B cell (primary cell): ENCODE measurements around the gene ACTN1. TPM values are rescaled to one million over a fixed set of nuclear protein-coding genes. Genes with fewer than 3 reads are reported as not detected.

Source experiments
- ATAC-seq: fragments of 200-7000 bp; cut with Tn5 transposase; one replicate; pipeline ENCODE4 v1.10.0; 2021; ENCODE audit warnings: low read depth, mild to moderate bottlenecking, moderate number of reproducible peaks, moderate library complexity
- CTCF ChIA-PET: fragments of 350-600 bp; sonication (Branson Sonifier 250); formaldehyde crosslinking; loops from one replicate; lab custom pipeline; 2021; ENCODE audit warnings: antibody characterized with exemption, inconsistent platforms; lab: Charles Lee
- POLR2A ChIA-PET: fragments of 350-600 bp; sonication (Branson Sonifier 250); formaldehyde crosslinking; loops from one replicate; lab custom pipeline; 2021; ENCODE audit warnings: antibody characterized with exemption; lab: Charles Lee
- DNase-seq: peaks from one replicate; pipeline ENCODE4 v3.0.0; 2013
- H2AFZ ChIP-seq: 2 replicates; pipeline ENCODE4 v1.6.1; 2012; ENCODE audit warnings: mild to moderate bottlenecking, low read depth, low read length; ENCODE audit not compliant: insufficient read depth, poor library complexity, severe bottlenecking
- H3K27ac ChIP-seq, 2 donors: 1 replicate in 1 of 2; 2 replicates in 1 of 2; pipeline ENCODE4 v1.5.1; 2012 to 2013; ENCODE audit warnings: low read length in 2 of 2, mild to moderate bottlenecking in 2 of 2, moderate library complexity in 1 of 2
- H3K27me3 ChIP-seq, 4 experiments: fragments of 200-600 bp in 1 of 4; sonication (generic) in 1 of 4; replicated peaks in 1 of 4; 1 replicate in 2 of 4; 2 replicates in 2 of 4; pipeline versions ENCODE4 v1.6.1 to v1.7.0; 2013 to 2016; ENCODE audit warnings: low read length in 3 of 4, mild to moderate bottlenecking in 2 of 4, mixed read lengths in 1 of 4, moderate library complexity in 1 of 4; ENCODE audit not compliant: insufficient read depth in 4 of 4, control insufficient read depth in 3 of 4; ENCODE audit errors: control extremely low read depth in 1 of 4
- H3K36me3 ChIP-seq, 2 experiments: replicated peaks in 1 of 2; 1 replicate in 1 of 2; 2 replicates in 1 of 2; pipeline versions ENCODE4 v1.6.1 to v1.7.1; 2013; ENCODE audit warnings: low read length in 1 of 2; ENCODE audit not compliant: insufficient read depth in 2 of 2, control insufficient read depth in 1 of 2; ENCODE audit errors: control extremely low read depth in 1 of 2, extremely low read depth in 1 of 2
- H3K4me1 ChIP-seq, 2 donors: fragments of 200-600 bp in 1 of 2; sonication (generic) in 1 of 2; 1 replicate in 1 of 2; 2 replicates in 1 of 2; pipeline versions ENCODE4 v1.5.1 to v1.6.1; 2013 to 2017; ENCODE audit warnings: low read length in 2 of 2; ENCODE audit not compliant: control insufficient read depth in 2 of 2, insufficient read depth in 2 of 2
- H3K4me2 ChIP-seq: replicated peaks from 2 replicates; pipeline ENCODE3; 2012; ENCODE audit warnings: mild to moderate bottlenecking, low read depth, low read length; ENCODE audit not compliant: poor library complexity, severe bottlenecking
- H3K4me3 ChIP-seq, 5 experiments: fragments of 200-600 bp in 1 of 5; sonication (generic) in 1 of 5; 1 replicate in 3 of 5; 2 replicates in 2 of 5; pipeline versions ENCODE4 v1.5.1 to v1.7.0; 2011 to 2016; ENCODE audit warnings: low read length in 4 of 5, mild to moderate bottlenecking in 4 of 5, low read depth in 2 of 5, control low read depth in 1 of 5, moderate library complexity in 1 of 5; ENCODE audit not compliant: insufficient read depth in 1 of 5; ENCODE audit errors: control extremely low read depth in 1 of 5, extremely low read depth in 1 of 5
- H3K79me2 ChIP-seq: fragments of 200-600 bp; sonication (generic); one replicate; pipeline ENCODE4 v1.6.0; 2016; ENCODE audit warnings: low read length; ENCODE audit not compliant: control insufficient read depth, insufficient read depth
- H3K9ac ChIP-seq: fragments of 200-600 bp; sonication (generic); 2 replicates; pipeline ENCODE4 v1.6.1; 2017; ENCODE audit warnings: mild to moderate bottlenecking, low read length, moderate library complexity
- H3K9me3 ChIP-seq, 3 donors: one replicate each; pipeline versions ENCODE4 v1.6.1 to v1.7.1; 2013; ENCODE audit warnings: low read length in 2 of 3; ENCODE audit not compliant: control insufficient read depth in 2 of 3, insufficient read depth in 1 of 3; ENCODE audit errors: control extremely low read depth in 1 of 3
- H4K20me1 ChIP-seq: 2 replicates; pipeline ENCODE4 v1.6.0; 2012; ENCODE audit warnings: mild to moderate bottlenecking, low read length; ENCODE audit not compliant: insufficient read depth, control insufficient read depth, poor library complexity, severe bottlenecking
- H3K27ac Mint-ChIP-seq: one replicate; pipeline ENCODE4 v1.8.0; 2021; ENCODE audit warnings: mixed read lengths
- H3K27me3 Mint-ChIP-seq: one replicate; pipeline ENCODE4 v1.8.0; 2021; ENCODE audit warnings: mixed read lengths
- H3K4me1 Mint-ChIP-seq: one replicate; pipeline ENCODE4 v1.8.0; 2021; ENCODE audit warnings: mixed read lengths
- H3K4me3 Mint-ChIP-seq: one replicate; pipeline ENCODE4 v1.8.0; 2021; ENCODE audit warnings: mixed read lengths
- H3K9me3 Mint-ChIP-seq: one replicate; pipeline ENCODE4 v1.8.0; 2022; ENCODE audit warnings: mixed read lengths; ENCODE audit not compliant: insufficient read depth
- EZH2 ChIP-seq: IDR thresholded peaks from 2 replicates; pipeline ENCODE4 v1.6.1; 2012; ENCODE audit warnings: borderline replicate concordance, low read depth, mild to moderate bottlenecking, moderate library complexity, low read length; ENCODE audit not compliant: insufficient read depth, poor library complexity, severe bottlenecking
- WGBS: methylation state at CpG from one replicate; pipeline ENCODE4 v1.1.5; 2013; ENCODE audit warnings: missing lambda C conversion rate; ENCODE audit not compliant: insufficient coverage; 5-methylcytosine and 5-hydroxymethylcytosine counted together
- intact Hi-C: fragments of 100-400 bp; cut with micrococcal nuclease; formaldehyde crosslinking; loops from one replicate; pipeline ENCODE4 v1.10.0; 2022
- polyA plus RNA-seq: library from polyadenylated mRNA; depleted of rRNA; stranded (reverse); fragments of >200 nt; gene quantifications from 2 replicates; pipeline ENCODE4 v1.2.3, GENCODE V29; 2012
- total RNA-seq, 2 donors: library from RNA; stranded (reverse); fragments of 120-200 nt in 1 of 2; gene quantifications; 1 replicate in 1 of 2; 2 replicates in 1 of 2; pipeline versions ENCODE4 v1.2.3 to v1.2.4, GENCODE V29; 2013 to 2022
- TF ChIP-seq, protein P1 (sequence below): fragments of 200-600 bp; IDR thresholded peaks from one replicate; pipeline ENCODE4 v1.8.0; 2022; ENCODE audit warnings: antibody characterized with exemption, mild to moderate bottlenecking

The ACTN1 gene
- total and polyA plus RNA-seq, 2 donors (not counting 1 experiment from before 2014, with no cell fraction given): 0.74 to 0.89 TPM

DNA sequence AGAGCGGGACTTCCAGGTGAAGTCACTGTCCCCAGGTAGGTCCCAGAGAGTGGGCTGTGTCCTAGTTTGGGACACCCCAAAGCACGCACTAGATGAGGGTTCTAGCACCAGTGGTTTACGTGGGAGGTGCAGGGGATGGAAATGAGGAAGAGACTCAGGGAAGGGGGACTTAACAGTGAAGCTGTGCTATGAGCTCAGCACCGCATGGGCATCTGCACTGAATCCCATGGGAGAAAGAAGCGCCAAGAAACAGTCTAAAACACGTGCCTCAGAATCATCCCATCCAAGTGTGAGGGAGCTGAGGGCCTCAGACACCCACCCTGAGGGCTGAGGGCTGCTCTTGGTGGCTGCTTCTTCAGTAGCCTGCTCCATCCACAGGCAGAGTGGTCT, 114.7 kb downstream of the ACTN1 start:
- Histone ChIP-seq H3K27ac (no peak overlapping the region), H3K9me3 (peaks cover 0 to 23% (median 13%) of the 10 kb centered on the region in 3 donors), H4K20me1 (no peaks in the 10 kb centered on the region), H2AFZ (no peak overlapping the region), H3K79me2 (no peaks in the 10 kb centered on the region), H3K9ac (no peak overlapping the region), H3K4me2 (no peak overlapping the region), H3K36me3 (no peaks in the 10 kb centered on the region), H3K4me3 (no peak overlapping the region), H3K27me3 (no peaks in the 10 kb centered on the region), H3K4me1 (no peaks in the 10 kb centered on the region)
- peaks cover 2% of the 10 kb centered on the region for H3K9me3 Mint-ChIP-seq
- H3K27ac Mint-ChIP-seq: no peak overlapping the region
- TF ChIP-seq, protein P1, sequence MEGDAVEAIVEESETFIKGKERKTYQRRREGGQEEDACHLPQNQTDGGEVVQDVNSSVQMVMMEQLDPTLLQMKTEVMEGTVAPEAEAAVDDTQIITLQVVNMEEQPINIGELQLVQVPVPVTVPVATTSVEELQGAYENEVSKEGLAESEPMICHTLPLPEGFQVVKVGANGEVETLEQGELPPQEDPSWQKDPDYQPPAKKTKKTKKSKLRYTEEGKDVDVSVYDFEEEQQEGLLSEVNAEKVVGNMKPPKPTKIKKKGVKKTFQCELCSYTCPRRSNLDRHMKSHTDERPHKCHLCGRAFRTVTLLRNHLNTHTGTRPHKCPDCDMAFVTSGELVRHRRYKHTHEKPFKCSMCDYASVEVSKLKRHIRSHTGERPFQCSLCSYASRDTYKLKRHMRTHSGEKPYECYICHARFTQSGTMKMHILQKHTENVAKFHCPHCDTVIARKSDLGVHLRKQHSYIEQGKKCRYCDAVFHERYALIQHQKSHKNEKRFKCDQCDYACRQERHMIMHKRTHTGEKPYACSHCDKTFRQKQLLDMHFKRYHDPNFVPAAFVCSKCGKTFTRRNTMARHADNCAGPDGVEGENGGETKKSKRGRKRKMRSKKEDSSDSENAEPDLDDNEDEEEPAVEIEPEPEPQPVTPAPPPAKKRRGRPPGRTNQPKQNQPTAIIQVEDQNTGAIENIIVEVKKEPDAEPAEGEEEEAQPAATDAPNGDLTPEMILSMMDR: no peak
- TF ChIP-seq EZH2: no peak
- DNase-seq (no peak), ATAC-seq (no peak)
- 83% methylated on average over 6 of the region's 6 CpGs for WGBS
- intact Hi-C loops: loop anchor here (10.0 kb wide), 1 partner anchor 240 kb away; no protein-coding TSS in a partner anchor
- H3K4me1 Mint-ChIP-seq: no peaks in the 10 kb centered on the region
- H3K27me3 Mint-ChIP-seq: peaks cover 3% of the 10 kb centered on the region
- CTCF ChIA-PET: interaction anchor here (2.1 to 3.6 kb wide), 2 partner anchors 21 to 225 kb away, joined by 6 to 20 read pairs; no protein-coding TSS in a partner anchor
- H3K4me3 Mint-ChIP-seq: no peak overlapping the region
- POLR2A ChIA-PET: no interaction called here

- Mint-ChIP-seq H3K9me3 (peaks cover 2% of the 10 kb centered on the region), H3K4me3 (no peak overlapping the region), H3K27me3 (peaks cover 3% of the 10 kb centered on the region), H3K4me1 (no peaks in the 10 kb centered on the region), H3K27ac (no peak overlapping the region)
- H3K27me3 ChIP-seq: no peaks in the 10 kb centered on the region
- ChIA-PET CTCF (interaction anchor here (0.6 to 3.6 kb wide), 12 partner anchors 8 to 1026 kb away, joined by 3 to 20 read pairs (median 4); no protein-coding TSS in a partner anchor), POLR2A (no interaction called here)
- intact Hi-C loops: loop anchor here (10.0 kb wide), 1 partner anchor 241 kb away; no protein-coding TSS in a partner anchor
- no peak for DNase-seq
- H3K4me1 ChIP-seq: no peaks in the 10 kb centered on the region
- H3K27ac ChIP-seq: no peak overlapping the region
- no peak overlapping the region for H2AFZ ChIP-seq
- no peak for TF ChIP-seq EZH2
- TF ChIP-seq, protein P1: no peak
- H3K36me3 ChIP-seq: no peaks in the 10 kb centered on the region
- H3K4me3 ChIP-seq: no peak overlapping the region
- no peaks in the 10 kb centered on the region for H3K79me2 ChIP-seq
- H3K9me3 ChIP-seq: peaks cover 0 to 23% (median 13%) of the 10 kb centered on the region in 3 donors
- no peak overlapping the region for H3K4me2 ChIP-seq
- ATAC-seq: no peak
- no peak overlapping the region for H3K9ac ChIP-seq
- H4K20me1 ChIP-seq: no peaks in the 10 kb centered on the region
- 94% methylated on average over 4 of the region's 13 CpGs for WGBS
Observed at GRCh38 chr14:68863610-68864360, 115.3 kb downstream of the ACTN1 start.
